ENCODE measurements around the gene PTGDR2.

Gene PTGDR2

DNA sequence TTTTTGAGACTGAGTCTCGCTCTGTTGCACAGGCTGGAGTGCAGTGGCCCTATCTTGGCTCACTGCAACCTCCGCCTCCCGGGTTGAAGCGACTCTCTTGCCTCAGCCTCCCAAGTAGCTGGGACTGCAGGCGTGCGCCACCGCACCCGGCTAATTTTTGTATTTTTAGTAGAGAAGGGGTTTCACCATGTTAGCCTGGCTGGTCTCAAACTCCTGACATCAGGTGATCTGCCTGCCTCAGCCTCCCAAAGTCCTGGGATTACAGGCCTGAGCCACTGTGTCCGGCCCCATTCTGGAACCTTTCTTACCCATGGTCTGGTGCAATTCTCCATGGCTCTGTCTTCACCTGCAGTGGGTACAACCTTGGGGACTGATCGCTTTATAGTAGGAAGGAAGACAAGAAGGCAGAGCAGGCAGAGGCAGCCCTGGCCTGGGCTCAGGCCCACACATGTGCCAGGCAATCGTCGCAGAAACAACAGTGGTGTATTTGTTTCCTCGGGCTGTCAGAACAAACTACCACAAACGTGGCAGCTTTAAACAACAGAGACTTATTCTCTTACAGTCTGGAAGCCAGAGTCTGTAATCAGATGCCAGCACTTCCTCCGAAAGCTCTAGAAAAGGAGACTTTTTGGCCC lies 4.0 kb upstream of the PTGDR2 start:
- DNase-seq (ENCODE audit: extremely low read depth in 1 of 2, low read depth in 1 of 2) = no peak

DNA sequence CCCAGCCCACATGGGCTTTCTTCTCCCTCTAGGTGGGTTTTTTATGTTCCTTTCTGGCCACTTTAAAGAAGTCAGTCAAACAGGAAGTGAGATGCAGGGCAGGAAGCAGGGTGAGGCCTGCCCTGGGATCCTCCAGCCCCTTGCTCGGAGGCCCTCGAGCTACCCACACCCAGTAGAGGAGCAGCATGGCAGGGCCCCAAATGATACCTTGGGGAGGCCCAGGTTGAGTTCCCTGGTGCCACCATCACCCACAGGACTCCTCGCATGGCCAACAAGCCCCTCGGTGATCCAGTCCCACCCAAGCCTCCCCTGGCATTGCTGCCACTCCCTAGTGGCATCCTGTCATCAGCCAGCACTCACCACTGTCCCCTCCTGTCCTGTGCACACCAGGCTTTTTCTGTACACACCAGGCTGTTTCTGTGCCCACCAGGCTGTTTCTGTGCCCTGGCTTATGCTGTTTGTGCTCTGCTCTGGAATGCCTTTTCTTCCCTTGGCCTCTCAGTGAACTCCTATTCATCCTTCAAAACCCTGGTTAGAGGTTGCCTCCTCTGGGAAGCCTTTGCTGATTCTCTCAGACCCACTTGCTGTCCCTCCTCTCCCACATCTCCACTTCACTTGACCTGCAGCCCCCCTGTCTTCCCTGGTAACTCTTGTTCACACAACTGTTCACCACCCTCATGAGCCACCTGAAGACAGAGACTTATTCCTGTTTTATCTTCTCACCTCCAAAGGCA lies 3.1 kb upstream of the PTGDR2 start:
- DNase-seq (ENCODE audit: extremely low read depth in 1 of 2, low read depth in 1 of 2) = no peak

DNA sequence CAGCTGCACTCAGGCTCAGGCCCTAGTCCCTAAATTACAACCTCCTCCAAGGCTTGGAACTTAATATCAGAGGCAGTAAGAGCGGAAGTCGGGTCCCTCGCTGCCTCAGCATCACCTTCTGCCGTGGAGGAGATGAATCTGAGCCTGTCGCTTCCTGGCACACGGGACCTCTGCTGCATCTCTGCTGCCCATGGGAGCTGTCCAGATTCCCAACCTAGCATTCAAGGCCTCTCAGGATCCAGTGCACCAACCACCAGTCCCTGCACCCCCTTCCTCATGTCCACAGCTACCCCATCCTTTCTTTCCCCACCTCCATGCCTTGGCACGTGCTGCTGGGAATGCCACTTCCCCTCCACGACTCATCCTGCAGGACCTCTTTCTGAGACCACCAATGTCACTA lies 2.5 kb upstream of the PTGDR2 start:
- DNase-seq (ENCODE audit: extremely low read depth in 1 of 2, low read depth in 1 of 2) = no peak

DNA sequence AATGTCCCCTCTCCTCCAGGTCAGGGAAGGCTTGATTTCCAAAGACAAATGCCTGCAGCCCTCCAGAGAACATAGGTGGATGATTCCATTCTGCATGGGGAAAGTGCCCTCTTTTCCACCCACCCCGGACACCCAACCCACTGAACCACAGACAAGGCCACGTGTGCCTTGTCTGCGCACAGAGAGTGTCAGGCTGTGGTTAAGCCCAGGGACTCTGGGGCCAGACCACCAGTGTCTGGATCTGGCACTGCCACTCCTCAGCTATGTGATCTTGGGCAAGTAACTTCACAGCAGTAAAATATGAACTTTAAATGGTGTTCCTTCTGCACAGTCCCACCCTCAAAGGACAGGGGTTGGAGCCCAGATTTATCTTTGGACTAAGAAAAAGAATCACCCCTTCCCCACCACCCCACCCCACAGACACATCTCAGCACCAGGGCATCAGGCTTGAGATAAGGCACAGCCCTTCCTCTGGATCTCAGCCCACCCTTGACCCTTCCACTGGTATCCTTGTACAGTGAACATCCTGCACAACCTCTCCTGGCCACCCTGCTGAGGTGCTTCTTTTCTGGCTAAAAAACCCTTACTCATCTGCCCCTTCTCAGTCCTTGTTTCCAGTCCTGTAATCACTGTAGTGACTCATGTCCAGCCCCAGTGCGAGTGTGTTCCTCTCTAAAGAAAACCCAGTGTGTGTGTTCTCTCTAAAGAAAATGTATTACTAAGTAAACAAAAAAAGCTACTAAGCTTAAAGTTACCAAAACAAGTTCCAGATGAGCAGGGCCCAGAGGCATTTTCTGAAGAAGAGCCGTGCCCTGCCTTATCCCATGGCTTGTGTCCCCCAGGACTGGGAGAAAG lies 1.9 kb upstream of the PTGDR2 start:
- no peak for DNase-seq (ENCODE audit: extremely low read depth in 1 of 2, low read depth in 1 of 2)

DNA sequence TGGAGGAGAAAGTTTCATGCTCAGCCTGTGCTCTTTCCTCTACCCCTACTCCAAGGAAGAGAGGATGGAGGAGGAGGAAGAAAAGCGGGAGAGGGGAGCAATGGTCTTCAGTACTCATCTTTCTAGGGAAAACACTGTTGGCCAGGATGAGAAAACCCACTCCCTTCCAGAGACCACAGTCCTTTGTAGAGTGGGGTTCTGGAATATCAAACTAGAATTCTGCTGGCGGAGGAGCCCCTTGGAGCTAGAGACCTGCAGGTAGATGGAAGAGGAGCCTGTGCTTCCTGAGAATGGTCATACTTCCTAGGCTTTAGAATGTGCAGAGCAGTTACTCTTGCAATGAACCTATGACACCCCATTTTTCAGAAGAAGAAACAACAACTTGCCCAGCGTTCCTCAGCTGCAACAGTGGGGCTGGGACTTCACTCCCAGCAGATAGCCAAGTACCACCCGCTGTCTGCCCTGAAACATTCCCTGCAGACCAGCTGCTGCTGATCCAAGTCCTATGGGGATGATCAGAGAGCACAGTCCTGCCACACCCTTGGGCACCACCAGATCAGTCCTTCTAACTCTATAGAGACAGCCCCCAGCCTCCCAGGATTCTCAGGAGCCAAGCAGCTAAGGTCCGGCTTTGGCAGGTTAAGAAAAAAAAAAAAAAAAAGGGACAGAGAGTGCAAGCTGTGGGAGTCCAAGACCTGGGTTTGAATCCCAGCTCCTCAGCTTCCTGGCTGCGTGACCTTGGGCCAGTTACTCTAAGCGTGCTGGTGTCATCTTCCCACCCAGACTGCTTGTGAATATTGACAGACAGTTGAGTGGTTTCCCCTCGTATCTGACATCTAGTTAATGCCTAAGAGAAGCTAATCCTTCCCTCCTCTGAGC lies 664 bp downstream of the PTGDR2 start:
- DNase-seq (ENCODE audit: extremely low read depth in 1 of 2, low read depth in 1 of 2) = no peak

DNA sequence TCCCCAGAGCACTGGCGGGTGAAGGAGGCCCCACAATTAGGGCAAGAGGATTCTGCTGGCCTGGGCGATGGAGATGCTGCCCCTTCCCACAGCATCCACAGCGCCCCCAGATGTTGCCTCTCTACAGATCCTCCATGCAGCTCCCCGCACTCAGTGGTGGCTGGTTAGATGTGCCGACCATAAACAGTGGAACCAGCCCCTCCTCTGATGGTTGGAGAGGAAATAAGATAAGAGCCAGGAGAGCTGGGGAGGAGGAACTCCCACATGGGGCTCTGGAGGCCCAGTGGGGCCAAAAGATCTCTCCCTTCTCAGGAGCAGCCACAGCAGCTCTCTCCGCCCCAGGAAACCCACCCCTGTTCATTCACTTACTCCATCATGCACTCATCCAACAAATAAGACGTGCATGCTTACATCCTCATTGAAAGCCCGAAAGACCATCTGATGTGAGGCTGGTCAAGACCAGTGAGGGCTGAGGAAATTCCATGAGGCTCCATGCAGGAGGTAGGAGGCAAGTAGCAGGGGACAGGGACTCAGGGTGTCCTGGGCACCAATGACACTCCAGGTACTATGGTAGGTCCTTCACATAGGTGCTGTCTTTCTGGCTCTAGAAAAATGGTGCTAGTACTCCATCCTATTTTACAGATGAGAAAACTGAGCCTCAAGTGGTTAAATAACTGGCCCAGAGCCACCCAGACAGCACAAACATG lies 1.5 kb downstream of the PTGDR2 start:
- DNase-seq (ENCODE audit: extremely low read depth in 1 of 2, low read depth in 1 of 2) = no peak

DNA sequence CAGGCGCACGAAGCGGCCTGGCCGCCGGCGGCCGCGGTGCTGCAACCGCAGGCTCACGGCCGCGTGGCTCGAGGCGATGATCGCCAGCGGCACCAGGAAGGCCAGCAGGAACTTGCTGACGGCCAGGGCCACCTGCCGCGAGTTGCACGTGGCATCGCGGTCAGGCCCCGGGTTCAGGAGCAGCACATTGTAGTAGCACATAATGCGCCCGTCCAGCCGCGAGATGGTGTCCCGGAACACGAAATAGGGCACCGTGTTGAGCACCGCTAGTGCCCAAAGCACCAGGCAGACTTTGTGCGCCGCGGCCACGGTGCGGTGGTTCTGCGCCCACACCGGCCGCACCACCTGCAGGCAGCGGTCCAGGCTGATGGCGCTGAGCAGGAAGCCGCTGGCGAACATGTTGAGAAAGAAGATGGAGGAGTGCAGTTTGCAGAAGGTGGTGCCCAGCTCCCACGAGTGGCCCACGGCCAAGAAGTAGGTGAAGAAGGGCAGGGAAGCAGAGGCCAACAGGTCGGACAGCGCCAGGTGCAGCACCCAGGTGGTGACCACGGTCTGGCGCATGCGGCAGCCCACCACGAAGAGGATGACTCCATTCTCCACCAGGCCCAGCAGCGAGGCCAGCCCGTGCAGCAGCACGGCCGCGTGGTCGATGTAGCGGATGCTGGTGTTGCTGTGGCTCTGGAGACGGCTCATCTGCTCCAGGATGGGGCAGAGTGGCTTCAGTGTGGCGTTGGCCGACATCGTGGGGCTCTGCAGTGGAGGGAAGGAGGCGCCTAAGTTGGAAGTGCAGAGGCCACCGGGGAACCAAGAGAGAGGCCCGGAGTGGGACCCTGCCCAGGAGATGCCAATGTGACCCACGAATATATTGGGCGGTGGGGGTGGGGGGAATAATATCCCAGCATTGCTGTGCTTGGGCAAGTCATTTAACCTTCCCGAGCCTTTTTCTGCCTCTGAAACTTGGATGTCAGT lies 2.5 kb downstream of the PTGDR2 start:
- DNase-seq (ENCODE audit: extremely low read depth in 1 of 2, low read depth in 1 of 2) = no peak

DNA sequence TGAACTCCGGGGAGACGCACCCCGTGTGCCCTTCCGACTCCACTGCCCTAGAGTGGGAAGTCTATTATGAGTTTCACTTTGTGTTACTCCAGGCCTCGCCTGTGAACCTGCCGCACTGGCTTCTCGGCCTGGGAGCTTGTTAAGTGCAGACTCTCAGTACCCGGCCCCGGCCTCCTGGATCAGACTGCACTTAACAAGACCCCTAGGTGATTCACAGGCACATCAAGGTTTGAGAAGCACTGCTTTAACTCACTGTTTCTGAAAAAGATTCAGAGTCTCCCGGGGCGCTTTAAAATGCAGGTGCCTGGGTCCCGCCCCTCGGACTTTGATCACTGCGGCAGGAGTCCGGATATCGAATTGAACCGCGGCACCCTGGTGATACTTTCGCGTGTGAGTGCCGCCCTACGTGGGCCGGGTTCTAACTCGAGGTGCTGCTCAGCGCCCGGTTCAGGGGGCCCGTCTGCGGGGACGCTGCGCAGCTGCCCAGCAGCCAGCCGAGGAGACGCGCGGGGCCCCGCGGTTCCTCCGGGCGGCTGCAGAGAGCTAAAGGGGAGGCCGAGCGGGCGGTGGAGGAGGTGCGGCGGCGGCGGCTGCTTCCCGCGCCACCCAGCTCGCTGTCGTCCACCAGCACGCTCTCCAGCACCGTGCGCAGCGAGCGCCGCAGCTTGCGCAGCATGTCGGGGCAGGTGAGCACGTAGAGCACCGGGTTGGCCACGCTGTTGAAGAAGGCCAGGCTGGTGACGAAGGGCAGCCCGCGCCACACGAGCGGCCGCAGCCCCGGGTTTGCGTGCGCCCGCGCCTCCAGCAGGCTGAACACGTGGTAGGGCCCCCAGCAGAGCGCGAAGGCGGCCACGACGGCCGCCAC lies 3.4 kb downstream of the PTGDR2 start:
- no peak for DNase-seq (ENCODE audit: extremely low read depth in 1 of 2, low read depth in 1 of 2)

DNA sequence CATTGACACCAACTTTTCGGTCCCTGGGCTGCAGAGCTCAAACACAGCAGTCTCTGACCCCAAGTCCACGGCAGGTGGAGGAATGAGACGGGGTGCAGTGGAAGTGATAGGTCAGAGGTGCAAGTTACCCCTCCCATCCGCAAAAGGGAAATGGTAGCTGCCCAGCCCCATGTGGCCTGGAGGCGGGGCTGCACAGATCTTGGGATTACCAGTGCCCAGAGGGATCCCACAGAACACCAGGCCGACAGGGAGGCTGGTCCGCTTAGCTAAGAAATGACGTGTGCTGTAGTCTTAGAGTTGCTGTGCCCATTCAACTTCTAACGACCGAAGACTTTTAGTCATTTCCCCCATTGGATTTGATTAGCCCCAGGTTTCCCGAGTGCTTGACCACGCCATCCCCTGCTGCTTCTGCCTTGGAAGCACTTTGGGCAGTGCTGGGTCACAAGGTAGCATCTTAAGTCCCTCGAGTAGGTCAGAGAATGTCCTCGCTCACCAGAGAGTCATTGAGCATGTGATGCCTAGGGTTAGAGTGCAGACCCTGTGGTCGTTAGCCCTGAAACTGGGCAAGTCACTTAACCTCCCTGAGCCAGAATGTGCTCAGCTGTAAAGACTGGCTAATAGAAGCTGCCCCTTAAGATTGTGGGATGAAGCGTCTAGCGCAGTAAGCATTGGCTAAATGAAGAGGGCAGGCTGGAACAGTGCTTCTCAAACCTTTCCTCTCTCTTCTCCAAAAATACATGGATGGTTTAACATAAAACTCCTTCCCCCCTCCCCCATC lies 4.2 kb downstream of the PTGDR2 start:
- no peak for DNase-seq (ENCODE audit: extremely low read depth in 1 of 2, low read depth in 1 of 2)

DNA sequence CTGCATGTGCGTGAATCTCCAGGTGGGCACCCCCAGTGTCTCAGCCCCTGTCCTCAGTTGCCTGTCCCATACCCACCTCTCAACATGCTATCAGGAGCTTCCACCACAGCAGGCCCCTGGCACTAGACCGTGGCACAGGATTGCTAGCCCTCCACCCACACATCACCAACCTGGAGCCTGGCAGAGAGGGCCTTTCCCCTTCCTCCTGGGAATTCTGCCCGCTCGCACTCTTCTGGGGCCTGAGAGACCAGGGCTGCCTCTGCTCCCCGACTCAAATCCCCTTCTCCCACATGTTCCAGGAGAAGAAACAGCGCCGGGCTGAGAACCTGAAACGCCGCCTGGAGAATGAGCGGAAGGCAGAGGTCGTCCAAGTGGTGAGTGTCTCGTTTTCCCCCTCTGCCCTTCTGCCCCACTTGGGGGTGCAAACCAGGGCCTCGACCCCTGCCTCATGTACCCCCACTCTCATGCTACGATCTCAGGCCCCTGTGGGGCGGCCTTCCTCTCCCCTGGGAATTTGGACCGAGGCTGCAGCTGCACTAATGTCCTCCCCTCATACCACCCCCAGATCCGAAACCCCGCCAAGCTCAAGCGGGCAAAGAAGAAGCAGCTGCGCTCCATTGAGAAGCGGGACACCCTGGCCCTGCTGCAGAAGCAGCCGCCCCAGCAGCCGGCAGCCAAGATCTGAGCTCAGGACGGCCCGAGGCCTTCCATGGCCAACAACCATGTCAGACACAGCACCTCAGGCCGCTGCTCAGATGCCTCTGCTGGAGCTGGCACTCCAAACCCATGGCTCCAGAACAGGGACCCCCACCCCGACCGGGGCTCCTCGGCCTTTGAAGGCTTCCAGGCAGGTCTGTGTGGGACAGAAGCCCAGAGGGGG lies 5.9 kb downstream of the PTGDR2 start:
- no peak for DNase-seq (ENCODE audit: extremely low read depth in 1 of 2, low read depth in 1 of 2)

DNA sequence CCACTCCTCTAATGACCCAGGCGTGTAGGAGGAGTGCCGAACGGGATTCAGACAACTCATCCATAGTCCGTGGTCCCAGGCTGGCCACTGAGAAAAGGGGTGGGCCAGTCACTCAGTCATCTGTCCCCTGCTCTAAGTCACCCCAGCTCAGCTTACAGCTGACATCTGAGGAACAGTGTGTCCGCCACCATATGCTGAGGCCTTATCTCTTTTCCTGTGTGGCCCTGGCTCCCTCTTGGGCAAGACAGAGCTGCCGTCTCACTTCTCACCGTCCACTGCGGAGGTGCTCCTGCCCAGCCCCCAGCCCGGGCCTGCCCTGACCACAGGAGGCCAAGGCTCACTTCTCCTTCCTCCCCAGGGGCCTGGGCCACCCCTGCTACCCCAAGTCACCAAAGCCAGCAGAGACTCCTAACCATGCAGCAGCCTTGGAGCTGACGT lies 7.0 kb downstream of the PTGDR2 start:
- DNase-seq (ENCODE audit: extremely low read depth in 1 of 2, low read depth in 1 of 2) = no peak

DNA sequence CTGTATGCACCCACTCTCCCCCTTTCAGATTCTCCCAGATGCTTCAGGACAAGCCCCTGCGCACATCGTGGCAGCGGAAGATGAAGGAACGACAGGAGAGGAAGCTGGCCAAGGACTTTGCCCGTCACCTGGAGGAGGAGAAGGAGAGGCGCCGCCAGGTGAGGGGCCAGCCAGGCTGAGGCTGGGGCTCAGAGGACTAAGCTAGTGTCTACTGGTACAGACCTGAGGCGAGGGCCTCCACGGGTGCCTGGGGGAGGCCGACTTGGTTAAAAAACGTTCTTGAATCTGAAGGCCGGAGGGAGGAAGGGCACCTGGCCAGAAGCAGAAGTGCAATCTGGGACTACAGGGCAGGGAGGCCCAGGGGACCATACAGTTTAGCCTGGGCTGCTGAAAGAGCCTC lies 7.9 kb downstream of the PTGDR2 start:
- no peak for DNase-seq (ENCODE audit: extremely low read depth in 1 of 2, low read depth in 1 of 2)

DNA sequence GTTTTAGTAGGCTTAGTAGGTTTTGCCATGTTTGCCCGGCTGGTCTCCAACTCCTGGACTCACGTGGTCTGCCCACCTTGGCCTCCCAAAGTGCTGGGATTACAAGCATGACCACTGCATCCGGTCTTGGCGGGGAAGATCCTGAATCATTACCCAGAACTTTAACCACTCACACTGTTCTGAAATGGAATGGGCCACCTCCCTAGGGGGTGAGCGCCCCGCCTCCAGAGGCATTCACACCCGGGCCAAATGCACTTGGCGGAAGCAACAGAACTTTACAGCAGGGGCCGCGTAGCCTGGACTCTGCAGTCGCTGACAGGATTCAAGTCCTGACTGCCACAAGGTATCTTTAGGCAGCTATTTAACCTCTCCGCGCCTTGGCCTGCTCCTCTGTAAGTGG lies 8.5 kb downstream of the PTGDR2 start:
- no peak for DNase-seq (ENCODE audit: extremely low read depth in 1 of 2, low read depth in 1 of 2)

DNA sequence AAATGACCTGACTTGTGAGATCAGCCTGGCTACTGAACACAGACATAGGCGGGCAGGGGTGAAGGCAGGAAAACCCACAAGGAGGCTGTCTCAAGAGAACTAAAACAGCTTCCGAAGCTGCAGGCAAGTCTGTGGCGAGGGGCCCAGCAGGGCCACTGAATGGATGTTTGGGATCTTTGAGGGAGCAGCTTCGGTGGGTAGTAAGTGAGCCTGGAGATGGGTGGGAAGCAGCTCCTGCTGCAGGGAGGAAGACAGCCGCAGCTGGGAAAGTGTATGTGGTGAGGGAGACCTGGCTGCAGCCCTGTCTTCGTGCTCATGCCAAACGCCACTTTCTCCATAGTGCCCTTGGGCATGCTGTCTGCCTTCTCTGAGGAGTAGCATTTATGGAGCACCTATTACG lies 10.4 kb downstream of the PTGDR2 start:
- no peak for DNase-seq (ENCODE audit: extremely low read depth in 1 of 2, low read depth in 1 of 2)

DNA sequence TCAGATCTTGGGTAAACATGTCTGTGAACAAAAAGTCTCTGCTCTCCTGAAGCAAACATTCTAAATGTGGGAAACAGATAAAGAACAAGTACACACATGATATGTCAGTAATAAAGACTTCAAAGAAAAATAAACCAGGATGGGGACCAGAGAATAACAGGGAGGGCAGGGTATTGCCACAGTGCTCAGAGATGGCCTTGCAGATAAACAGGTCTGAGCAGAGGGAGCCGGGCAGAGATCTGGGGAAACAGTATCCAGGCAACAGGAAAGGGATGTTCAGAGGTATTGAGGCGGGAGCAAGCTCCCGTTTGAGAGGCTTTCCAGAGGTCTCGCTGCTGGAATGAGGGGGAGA lies 10.9 kb downstream of the PTGDR2 start:
- no peak for DNase-seq (ENCODE audit: extremely low read depth in 1 of 2, low read depth in 1 of 2)

DNA sequence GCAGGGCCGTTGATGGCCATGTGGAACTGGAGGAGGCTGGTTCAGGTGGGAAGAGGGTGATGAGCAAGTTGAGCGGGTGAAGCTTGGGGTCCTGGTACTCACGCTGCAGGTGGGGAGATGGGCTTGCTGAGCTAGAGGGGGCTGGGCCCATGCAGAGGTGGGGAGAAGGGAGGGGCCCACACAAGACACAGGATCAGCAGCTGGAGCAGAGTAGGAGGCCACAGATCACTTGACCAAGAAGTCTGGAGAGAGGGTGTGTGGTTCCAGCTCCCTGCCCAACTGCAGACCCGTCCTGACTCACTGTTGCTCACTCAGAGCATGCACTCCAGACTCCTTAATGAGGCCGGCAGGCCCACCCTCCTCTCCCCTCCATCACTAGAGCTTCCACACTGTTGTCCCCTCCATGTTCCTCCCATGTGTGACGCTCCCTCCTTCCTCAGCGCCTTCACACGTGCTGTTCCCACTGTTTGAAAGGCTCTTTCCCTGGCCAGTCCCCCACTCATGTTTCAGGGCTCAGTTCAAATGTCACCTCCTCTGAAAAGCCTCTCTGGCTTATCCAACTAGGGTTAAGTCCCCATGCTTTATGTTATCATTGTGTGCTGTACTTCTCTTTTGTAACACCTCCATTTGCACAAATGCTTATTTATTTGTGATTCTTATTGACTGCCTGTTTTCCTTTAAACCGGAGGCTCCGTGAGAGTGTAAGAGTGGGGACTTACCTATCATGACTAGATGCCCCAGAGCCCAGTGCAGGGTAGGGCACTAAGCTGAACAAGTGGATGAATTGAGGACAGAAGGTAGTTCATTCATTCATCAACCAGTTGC lies 11.5 kb downstream of the PTGDR2 start:
- no peak for DNase-seq (ENCODE audit: extremely low read depth in 1 of 2, low read depth in 1 of 2)
